GM12878 (cell line): Measurements from ENCODE around the gene CZIB.

Experiments used
- FOXK2 ChIP-seq: fragments of 450-650 bp; IDR thresholded peaks from 2 replicates; pipeline ENCODE4 v1.6.1; 2017; ENCODE audit warnings: mild to moderate bottlenecking, moderate library complexity
- MAX ChIP-seq: IDR thresholded peaks from 2 replicates; pipeline ENCODE4 v1.6.1; 2012; ENCODE audit warnings: low read depth, low read length, improper control_type of control experiment
- NRF1 ChIP-seq: conservative IDR thresholded peaks from 2 replicates; pipeline ENCODE4 v1.6.1; 2011; ENCODE audit warnings: mild to moderate bottlenecking, low read depth, low read length, improper control_type of control experiment
- POLR2A ChIP-seq: IDR thresholded peaks from 2 replicates; pipeline ENCODE4 v1.6.1; 2011; ENCODE audit warnings: low read depth, mild to moderate bottlenecking, low read length
- POLR2AphosphoS5 ChIP-seq: IDR thresholded peaks from 2 replicates; pipeline ENCODE4 v1.6.1; 2011; ENCODE audit warnings: mild to moderate bottlenecking, low read length, inconsistent platforms
- RAD21 ChIP-seq: IDR thresholded peaks from 2 replicates; pipeline ENCODE4 v1.6.1; 2011; ENCODE audit warnings: mild to moderate bottlenecking, low read depth, low read length, moderate library complexity; ENCODE audit not compliant: insufficient read depth
- RCOR1 ChIP-seq: conservative IDR thresholded peaks from 2 replicates; pipeline ENCODE4 v1.6.1; 2012; ENCODE audit warnings: low read depth, low read length, improper control_type of control experiment
- YY1 ChIP-seq: IDR thresholded peaks from 2 replicates; pipeline ENCODE4 v1.6.1; 2011; ENCODE audit warnings: low read depth, mild to moderate bottlenecking, low read length

GRCh38 chr1:53176452-53177208, 43.8 kb downstream of the CZIB start:
- TF ChIP-seq MAX (no peak), RAD21 (no peak), POLR2AphosphoS5 (no peak), FOXK2 (no peak), RCOR1 (no peak), NRF1 (no peak), POLR2A (no peak), YY1 (no peak)
